SH-SY5Y (cell line): ENCODE data around the gene MLN.

Source experiments
- GATA2 ChIP-seq: IDR thresholded peaks from 2 replicates; pipeline ENCODE4 v1.6.1; 2011; ENCODE audit warnings: mild to moderate bottlenecking, low read depth, low read length
- GATA3 ChIP-seq: IDR thresholded peaks from 2 replicates; pipeline ENCODE4 v1.6.1; 2011; ENCODE audit warnings: low read depth, mild to moderate bottlenecking, low read length, moderate library complexity

DNA sequence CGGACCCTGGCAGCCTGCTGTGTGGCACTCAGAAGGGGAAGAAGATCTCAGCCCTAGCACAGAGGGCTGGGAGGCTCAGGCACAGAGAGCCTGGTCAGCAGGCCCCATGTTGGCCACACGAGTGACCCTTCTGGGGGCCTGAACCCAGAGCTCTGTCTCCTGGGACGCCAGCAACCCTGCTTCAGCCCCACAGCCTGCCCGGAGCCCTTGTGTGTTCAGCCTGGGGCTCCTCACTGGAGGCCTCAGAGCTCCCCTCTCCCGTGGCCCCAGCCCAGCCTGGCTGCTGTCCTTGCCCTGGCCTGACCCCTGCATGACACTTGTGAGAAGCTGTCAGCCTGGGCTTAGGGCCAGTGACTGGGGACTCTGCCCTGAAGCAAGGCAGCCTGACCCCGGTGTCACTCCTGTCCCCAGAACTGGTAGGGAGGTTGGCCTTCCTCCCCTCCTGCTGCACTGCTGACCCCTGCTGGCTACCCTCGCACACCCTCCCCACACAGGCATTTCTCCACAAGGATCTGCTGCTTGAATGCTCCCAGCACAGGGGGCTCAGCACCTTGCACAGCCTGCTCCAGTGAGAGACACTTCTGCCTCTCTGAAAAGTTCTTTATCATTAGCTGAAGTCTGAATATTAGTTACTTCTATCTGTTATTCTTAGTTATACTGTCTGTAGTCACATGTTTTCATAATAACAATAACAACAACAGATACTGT lies 41.7 kb downstream of the MLN start:
- TF ChIP-seq GATA2 (no peak), GATA3 (no peak)
